ENCODE measurements around the gene FGR. TPM values are rescaled to one million over a fixed set of nuclear protein-coding genes. Genes with fewer than 3 reads are reported as not detected.

The FGR gene
- total RNA-seq, 5 donors from 2014 or later (not counting 1 experiment from before 2014, with no cell fraction given): 3.2 to 37.3 (median 5.7) TPM

- DNase-seq: no peak
- Histone ChIP-seq H3K4me1 (ENCODE audit: control insufficient read depth in 1 of 2, extremely low read depth in 1 of 2, insufficient read depth in 2 of 2, low read length in 2 of 2) (no peaks in the 10 kb centered on the region), H3K36me3 (ENCODE audit: control insufficient read depth in 2 of 2, extremely low read depth in 1 of 2, insufficient read depth in 1 of 2, low read length in 1 of 2) (no peaks in the 10 kb centered on the region), H3K4me3 (ENCODE audit: control insufficient read depth in 1 of 2, extremely low read depth in 1 of 2, low read length in 1 of 2) (no peak overlapping the region), H3K27ac (ENCODE audit: low read length) (no peak overlapping the region), H3K9me3 (no peaks in the 10 kb centered on the region), H3K27me3 (replicated peaks in 1 of 2; ENCODE audit: control insufficient read depth in 2 of 2, extremely low read depth in 1 of 2, insufficient read depth in 2 of 2, low read length in 1 of 2) (no peaks in the 10 kb centered on the region)
- ATAC-seq (replicated peaks in 1 of 4): no peak
- Mint-ChIP-seq H3K27me3 (no peaks in the 10 kb centered on the region), H3K4me1 (peaks cover 12 to 33% (median 16%) of the 10 kb centered on the region in 3 donors), H3K27ac (no peak overlapping the region), H3K36me3 (no peaks in the 10 kb centered on the region), H3K9me3 (no peaks in the 10 kb centered on the region), H3K4me3 (no peak overlapping the region)
- CTCF ChIA-PET: interaction anchor here (0.6 to 0.7 kb wide), 3 partner anchors 10 to 205 kb away, joined by 3 to 7 read pairs (median 3); no protein-coding TSS in a partner anchor
- no CpG with 5 or more reads among the region's 1 CpG for WGBS (ENCODE audit: insufficient coverage)
- POLR2A ChIA-PET: interaction anchor here in 1 of 2 donors (0.7 kb wide), 1 partner anchor 34 kb away, joined by 3 read pairs; no protein-coding TSS in a partner anchor
These were observed 15.2 kb upstream of the FGR start for GRCh38 chr1:27650171-27650538.

GRCh38 chr1:27649306-27649635 lies 14.3 kb upstream of the FGR start:
- Mint-ChIP-seq H3K9me3 (no peaks in the 10 kb centered on the region), H3K27ac (no peak overlapping the region), H3K4me1 (peaks cover 16 to 40% (median 17%) of the 10 kb centered on the region in 3 donors), H3K27me3 (no peaks in the 10 kb centered on the region), H3K4me3 (no peak overlapping the region), H3K36me3 (no peaks in the 10 kb centered on the region)
- CTCF ChIA-PET: interaction anchor here (0.6 to 0.7 kb wide), 3 partner anchors 9 to 144 kb away, joined by 3 to 7 read pairs (median 4); no protein-coding TSS in a partner anchor
- H3K27ac ChIP-seq (ENCODE audit: low read length): no peak overlapping the region
- DNase-seq: no peak
- no peaks in the 10 kb centered on the region for H3K36me3 ChIP-seq (ENCODE audit: control insufficient read depth in 2 of 2, extremely low read depth in 1 of 2, insufficient read depth in 1 of 2, low read length in 1 of 2)
- POLR2A ChIA-PET: no interaction called here
- no peak overlapping the region for H3K4me3 ChIP-seq (ENCODE audit: control insufficient read depth in 1 of 2, extremely low read depth in 1 of 2, low read length in 1 of 2)
- ATAC-seq (replicated peaks in 1 of 4): no peak
- H3K4me1 ChIP-seq (ENCODE audit: control insufficient read depth in 1 of 2, extremely low read depth in 1 of 2, insufficient read depth in 2 of 2, low read length in 2 of 2): peaks cover 0 to 3% of the 10 kb centered on the region in 2 experiments
- no peaks in the 10 kb centered on the region for H3K9me3 ChIP-seq
- 96% methylated on average over 4 of the region's 11 CpGs for WGBS (ENCODE audit: insufficient coverage)
- H3K27me3 ChIP-seq (replicated peaks in 1 of 2; ENCODE audit: control insufficient read depth in 2 of 2, extremely low read depth in 1 of 2, insufficient read depth in 2 of 2, low read length in 1 of 2): no peaks in the 10 kb centered on the region

- H3K4me1 ChIP-seq (ENCODE audit: control insufficient read depth in 1 of 2, extremely low read depth in 1 of 2, insufficient read depth in 2 of 2, low read length in 2 of 2): peaks cover under 1 to 8% of the 10 kb centered on the region in 2 experiments
- POLR2A ChIA-PET: no interaction called here
- H3K4me3 Mint-ChIP-seq: no peak overlapping the region
- no peaks in the 10 kb centered on the region for H3K9me3 ChIP-seq
- ATAC-seq (replicated peaks in 1 of 4) (no peak), DNase-seq (no peak)
- 99% methylated on average over 6 of the region's 6 CpGs for WGBS (ENCODE audit: insufficient coverage)
- H3K27me3 ChIP-seq (replicated peaks in 1 of 2; ENCODE audit: control insufficient read depth in 2 of 2, extremely low read depth in 1 of 2, insufficient read depth in 2 of 2, low read length in 1 of 2): no peaks in the 10 kb centered on the region
- no peaks in the 10 kb centered on the region for H3K27me3 Mint-ChIP-seq
- no peak overlapping the region for H3K27ac ChIP-seq (ENCODE audit: low read length)
- CTCF ChIA-PET: no interaction called here
- peaks cover 22 to 45% (median 22%) of the 10 kb centered on the region in 3 donors for H3K4me1 Mint-ChIP-seq
- H3K4me3 ChIP-seq (ENCODE audit: control insufficient read depth in 1 of 2, extremely low read depth in 1 of 2, low read length in 1 of 2): no peak overlapping the region
- no peaks in the 10 kb centered on the region for H3K9me3 Mint-ChIP-seq
- H3K27ac Mint-ChIP-seq: no peak overlapping the region
- no peaks in the 10 kb centered on the region for H3K36me3 ChIP-seq (ENCODE audit: control insufficient read depth in 2 of 2, extremely low read depth in 1 of 2, insufficient read depth in 1 of 2, low read length in 1 of 2)
- no peaks in the 10 kb centered on the region for H3K36me3 Mint-ChIP-seq
These were observed 13.8 kb upstream of the FGR start for GRCh38 chr1:27648602-27649305.

- DNase-seq (no peak), ATAC-seq (replicated peaks in 1 of 4) (no peak)
- CTCF ChIA-PET: interaction anchor here in 1 of 2 donors (0.5 kb wide), 1 partner anchor 16 kb away, joined by 3 read pairs; no protein-coding TSS in a partner anchor
- Mint-ChIP-seq H3K4me3 (no peak overlapping the region), H3K36me3 (no peaks in the 10 kb centered on the region), H3K27me3 (no peaks in the 10 kb centered on the region), H3K27ac (no peak overlapping the region), H3K9me3 (no peaks in the 10 kb centered on the region), H3K4me1 (peaks cover 27 to 51% (median 27%) of the 10 kb centered on the region in 3 donors)
- H3K27me3 ChIP-seq (replicated peaks in 1 of 2; ENCODE audit: control insufficient read depth in 2 of 2, extremely low read depth in 1 of 2, insufficient read depth in 2 of 2, low read length in 1 of 2): no peaks in the 10 kb centered on the region
- peaks cover 3 to 13% of the 10 kb centered on the region in 2 experiments for H3K4me1 ChIP-seq (ENCODE audit: control insufficient read depth in 1 of 2, extremely low read depth in 1 of 2, insufficient read depth in 2 of 2, low read length in 2 of 2)
- H3K36me3 ChIP-seq (ENCODE audit: control insufficient read depth in 2 of 2, extremely low read depth in 1 of 2, insufficient read depth in 1 of 2, low read length in 1 of 2): no peaks in the 10 kb centered on the region
- WGBS (ENCODE audit: insufficient coverage): no CpG with 5 or more reads among the region's 5 CpGs
- no peak overlapping the region for H3K27ac ChIP-seq (ENCODE audit: low read length)
- POLR2A ChIA-PET: no interaction called here
- H3K9me3 ChIP-seq: no peaks in the 10 kb centered on the region
- H3K4me3 ChIP-seq (ENCODE audit: control insufficient read depth in 1 of 2, extremely low read depth in 1 of 2, low read length in 1 of 2): no peak overlapping the region
These were observed 12.3 kb upstream of the FGR start for GRCh38 chr1:27647328-27647727.

- CTCF ChIA-PET: interaction anchor here in 1 of 2 donors (0.5 kb wide), 1 partner anchor 16 kb away, joined by 3 read pairs; no protein-coding TSS in a partner anchor
- Mint-ChIP-seq H3K4me1 (peaks cover 27 to 51% (median 27%) of the 10 kb centered on the region in 3 donors), H3K9me3 (no peaks in the 10 kb centered on the region), H3K27me3 (no peaks in the 10 kb centered on the region), H3K36me3 (no peaks in the 10 kb centered on the region), H3K27ac (no peak overlapping the region), H3K4me3 (no peak overlapping the region)
- POLR2A ChIA-PET: interaction anchor here in 1 of 2 donors (0.6 kb wide), 1 partner anchor 611 kb away, joined by 3 read pairs; no protein-coding TSS in a partner anchor
- no peaks in the 10 kb centered on the region for H3K36me3 ChIP-seq (ENCODE audit: control insufficient read depth in 2 of 2, extremely low read depth in 1 of 2, insufficient read depth in 1 of 2, low read length in 1 of 2)
- no peak overlapping the region for H3K4me3 ChIP-seq (ENCODE audit: control insufficient read depth in 1 of 2, extremely low read depth in 1 of 2, low read length in 1 of 2)
- DNase-seq (no peak), ATAC-seq (replicated peaks in 1 of 4) (no peak)
- H3K4me1 ChIP-seq (ENCODE audit: control insufficient read depth in 1 of 2, extremely low read depth in 1 of 2, insufficient read depth in 2 of 2, low read length in 2 of 2): peaks cover 3 to 13% of the 10 kb centered on the region in 2 experiments
- H3K9me3 ChIP-seq: no peaks in the 10 kb centered on the region
- WGBS (ENCODE audit: insufficient coverage): 97% methylated on average over 7 of the region's 8 CpGs
- H3K27me3 ChIP-seq (replicated peaks in 1 of 2; ENCODE audit: control insufficient read depth in 2 of 2, extremely low read depth in 1 of 2, insufficient read depth in 2 of 2, low read length in 1 of 2): no peaks in the 10 kb centered on the region
- no peak overlapping the region for H3K27ac ChIP-seq (ENCODE audit: low read length)
These were observed 11.7 kb upstream of the FGR start for GRCh38 chr1:27646676-27647075.

- Mint-ChIP-seq H3K36me3 (no peaks in the 10 kb centered on the region), H3K9me3 (no peaks in the 10 kb centered on the region), H3K27me3 (no peaks in the 10 kb centered on the region), H3K27ac (no peak overlapping the region), H3K4me3 (no peak overlapping the region), H3K4me1 (peaks cover 16 to 41% (median 18%) of the 10 kb centered on the region in 3 donors)
- Histone ChIP-seq H3K36me3 (ENCODE audit: control insufficient read depth in 2 of 2, extremely low read depth in 1 of 2, insufficient read depth in 1 of 2, low read length in 1 of 2) (no peaks in the 10 kb centered on the region), H3K9me3 (no peaks in the 10 kb centered on the region), H3K27me3 (replicated peaks in 1 of 2; ENCODE audit: control insufficient read depth in 2 of 2, extremely low read depth in 1 of 2, insufficient read depth in 2 of 2, low read length in 1 of 2) (no peaks in the 10 kb centered on the region), H3K4me3 (ENCODE audit: control insufficient read depth in 1 of 2, extremely low read depth in 1 of 2, low read length in 1 of 2) (no peak overlapping the region), H3K4me1 (ENCODE audit: control insufficient read depth in 1 of 2, extremely low read depth in 1 of 2, insufficient read depth in 2 of 2, low read length in 2 of 2) (peaks cover 3 to 13% of the 10 kb centered on the region in 2 experiments), H3K27ac (ENCODE audit: low read length) (no peak overlapping the region)
- ChIA-PET POLR2A (no interaction called here), CTCF (interaction anchor here (1.5 to 1.9 kb wide), 3 partner anchors 17 to 24 kb away, joined by 5 to 14 read pairs (median 7); no protein-coding TSS in a partner anchor)
- no peak for ATAC-seq (replicated peaks in 1 of 4)
- DNase-seq: no peak
- WGBS (ENCODE audit: insufficient coverage): 100% methylated on average over 3 of the region's 4 CpGs
These were observed 10.1 kb upstream of the FGR start for GRCh38 chr1:27645071-27645415.

All from T-cell (primary cell).